BE2C (cell line): ENCODE data around the gene NHLH1.
A peak's percentile ranks its signal among the peaks of the same experiment; 100 is the strongest.

Source experiments
- DNase-seq: peaks from one replicate; pipeline ENCODE4 v3.0.0-alpha.2; 2020
- H3K27me3 ChIP-seq: fragments of 250-450 bp; sonication (Bioruptor Pico); 2 replicates; pipeline ENCODE4 v1.5.1; 2020; ENCODE audit warnings: mild to moderate bottlenecking
- H3K36me3 ChIP-seq: fragments of 250-450 bp; sonication (Bioruptor Pico); 2 replicates; pipeline ENCODE4 v1.5.1; 2020; ENCODE audit warnings: mild to moderate bottlenecking
- H3K4me1 ChIP-seq: fragments of 250-450 bp; sonication (Bioruptor Pico); 2 replicates; pipeline ENCODE4 v1.5.1; 2020
- H3K4me3 ChIP-seq: 2 replicates; pipeline ENCODE4 v1.5.1; 2011; ENCODE audit warnings: low read depth, low read length
- H3K9me3 ChIP-seq: fragments of 250-450 bp; sonication (Bioruptor Pico); 2 replicates; pipeline ENCODE4 v1.5.1; 2020
- TF ChIP-seq, protein P1 (sequence below): IDR thresholded peaks from 2 replicates; pipeline ENCODE4 v1.5.1; 2012; ENCODE audit warnings: mild to moderate bottlenecking, low read depth, low read length

The NHLH1 gene

GRCh38 chr1:160344241-160344640 is 22.6 kb upstream of the NHLH1 start:
- DNase-seq, result no peak
- no peaks in the 10 kb centered on the region for H3K27me3 ChIP-seq
- no peaks in the 10 kb centered on the region for H3K9me3 ChIP-seq
- peak overlapping the region; percentile 97 for H3K4me3 ChIP-seq
- H3K4me1 ChIP-seq, result no peaks in the 10 kb centered on the region
- TF ChIP-seq, protein P1, sequence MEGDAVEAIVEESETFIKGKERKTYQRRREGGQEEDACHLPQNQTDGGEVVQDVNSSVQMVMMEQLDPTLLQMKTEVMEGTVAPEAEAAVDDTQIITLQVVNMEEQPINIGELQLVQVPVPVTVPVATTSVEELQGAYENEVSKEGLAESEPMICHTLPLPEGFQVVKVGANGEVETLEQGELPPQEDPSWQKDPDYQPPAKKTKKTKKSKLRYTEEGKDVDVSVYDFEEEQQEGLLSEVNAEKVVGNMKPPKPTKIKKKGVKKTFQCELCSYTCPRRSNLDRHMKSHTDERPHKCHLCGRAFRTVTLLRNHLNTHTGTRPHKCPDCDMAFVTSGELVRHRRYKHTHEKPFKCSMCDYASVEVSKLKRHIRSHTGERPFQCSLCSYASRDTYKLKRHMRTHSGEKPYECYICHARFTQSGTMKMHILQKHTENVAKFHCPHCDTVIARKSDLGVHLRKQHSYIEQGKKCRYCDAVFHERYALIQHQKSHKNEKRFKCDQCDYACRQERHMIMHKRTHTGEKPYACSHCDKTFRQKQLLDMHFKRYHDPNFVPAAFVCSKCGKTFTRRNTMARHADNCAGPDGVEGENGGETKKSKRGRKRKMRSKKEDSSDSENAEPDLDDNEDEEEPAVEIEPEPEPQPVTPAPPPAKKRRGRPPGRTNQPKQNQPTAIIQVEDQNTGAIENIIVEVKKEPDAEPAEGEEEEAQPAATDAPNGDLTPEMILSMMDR, result no peak
- peaks cover 14% of the 10 kb centered on the region for H3K36me3 ChIP-seq

DNA sequence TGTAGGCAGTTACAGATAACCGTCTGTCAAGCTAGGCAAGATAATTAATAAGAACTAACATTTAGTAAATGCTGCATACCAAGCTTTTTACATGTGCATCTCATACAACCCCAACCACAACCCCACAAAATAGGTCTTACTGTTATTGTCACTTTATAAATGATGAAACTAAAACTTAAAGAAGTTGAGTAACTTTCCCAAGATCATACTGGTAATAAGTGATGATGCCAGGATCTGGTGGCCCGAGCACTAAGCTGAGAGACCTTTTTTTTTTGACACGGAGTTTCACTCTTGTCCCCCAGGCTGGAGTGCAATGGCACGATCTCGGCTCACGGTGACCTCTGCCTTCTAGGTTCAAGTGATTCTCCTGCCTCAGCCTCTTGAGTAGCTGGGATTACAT is 21.9 kb upstream of the NHLH1 start:
- TF ChIP-seq, protein P1, result no peak
- DNase-seq, result no peak
- H3K4me3 ChIP-seq, result no peak overlapping the region
- no peaks in the 10 kb centered on the region for H3K9me3 ChIP-seq
- H3K4me1 ChIP-seq, result no peaks in the 10 kb centered on the region
- H3K36me3 ChIP-seq, result peaks cover 14% of the 10 kb centered on the region
- H3K27me3 ChIP-seq, result no peaks in the 10 kb centered on the region

DNA sequence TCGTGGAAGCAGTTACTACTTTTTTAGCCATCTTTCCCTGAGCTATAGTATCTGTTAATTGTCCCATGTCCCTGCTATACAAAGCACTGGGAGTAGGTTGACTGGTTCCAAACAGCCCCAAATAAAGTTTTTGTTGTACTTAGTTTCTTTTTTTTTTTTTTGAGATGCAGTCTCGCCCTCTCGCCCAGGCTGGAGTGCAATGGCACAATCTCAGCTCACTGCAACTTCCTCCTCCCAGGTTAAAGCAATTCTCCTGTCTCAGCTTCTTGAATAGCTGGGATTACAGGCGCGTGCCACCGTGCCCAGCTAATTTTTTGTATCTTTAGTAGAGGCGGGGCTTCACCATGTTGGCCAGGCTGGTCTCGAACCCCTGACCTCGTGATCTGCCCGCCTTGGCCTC is 20.4 kb upstream of the NHLH1 start:
- Histone ChIP-seq H3K4me3 (no peak overlapping the region), H3K9me3 (no peaks in the 10 kb centered on the region), H3K27me3 (no peaks in the 10 kb centered on the region), H3K4me1 (no peaks in the 10 kb centered on the region), H3K36me3 (peaks cover 10% of the 10 kb centered on the region)
- TF ChIP-seq, protein P1, result no peak
- DNase-seq, result no peak

DNA sequence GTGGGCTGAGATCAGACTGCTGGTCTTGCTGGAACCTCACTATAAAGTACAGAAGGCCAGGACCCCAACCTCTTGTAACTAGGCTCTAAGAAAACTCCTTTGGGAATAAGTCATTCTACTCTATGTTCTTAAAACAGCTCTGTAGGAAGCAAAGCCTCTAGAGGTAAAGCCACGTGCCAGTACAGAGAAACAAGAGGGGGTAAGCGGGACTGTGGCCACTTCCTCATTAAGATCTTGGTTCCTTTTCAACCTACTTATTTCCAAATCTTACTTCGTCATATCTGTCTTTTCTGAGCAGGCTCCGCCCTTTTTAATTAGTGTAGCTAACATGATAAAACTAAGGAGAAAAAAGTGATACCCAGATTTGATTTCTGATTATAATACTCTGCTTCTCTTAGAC is 19.9 kb upstream of the NHLH1 start:
- Histone ChIP-seq H3K27me3 (no peaks in the 10 kb centered on the region), H3K4me1 (no peaks in the 10 kb centered on the region), H3K4me3 (no peak overlapping the region), H3K36me3 (peaks cover 10% of the 10 kb centered on the region), H3K9me3 (no peaks in the 10 kb centered on the region)
- TF ChIP-seq, protein P1, result no peak
- no peak for DNase-seq

- H3K9me3 ChIP-seq, result no peaks in the 10 kb centered on the region
- peaks cover 38% of the 10 kb centered on the region for H3K36me3 ChIP-seq
- H3K4me1 ChIP-seq, result no peaks in the 10 kb centered on the region
- H3K4me3 ChIP-seq, result no peak overlapping the region
- no peaks in the 10 kb centered on the region for H3K27me3 ChIP-seq
- DNase-seq, result no peak
- TF ChIP-seq, protein P1, result no peak
These were observed 15.2 kb upstream of the NHLH1 start for GRCh38 chr1:160351629-160352028.

GRCh38 chr1:160352555-160352954 is 14.3 kb upstream of the NHLH1 start:
- TF ChIP-seq, protein P1, result no peak
- Histone ChIP-seq H3K27me3 (no peaks in the 10 kb centered on the region), H3K4me1 (no peaks in the 10 kb centered on the region), H3K36me3 (peaks cover 40% of the 10 kb centered on the region), H3K4me3 (no peak overlapping the region), H3K9me3 (no peaks in the 10 kb centered on the region)
- DNase-seq, result no peak
